PC-3 (cell line): ENCODE measurements around the gene GLI3.

Experiments
- EZH2 ChIP-seq: fragments of 300-600 bp; sonication (generic); IDR thresholded peaks from one replicate; pipeline ENCODE4 v1.6.1; 2017; ENCODE audit warnings: antibody characterized with exemption, mild to moderate bottlenecking, low read length; ENCODE audit not compliant: unreplicated experiment
- EZH2phosphoT487 ChIP-seq: fragments of 300-600 bp; sonication (generic); IDR thresholded peaks from 2 replicates; pipeline ENCODE4 v1.6.1; 2018; ENCODE audit warnings: mild to moderate bottlenecking, antibody characterized with exemption, low read length, borderline replicate concordance
- TF ChIP-seq, protein P1 (sequence below): fragments of 300-600 bp; sonication (generic); conservative IDR thresholded peaks from 2 replicates; pipeline ENCODE4 v1.5.1; 2017; ENCODE audit warnings: antibody characterized with exemption, low read depth, mild to moderate bottlenecking, low read length

DNA sequence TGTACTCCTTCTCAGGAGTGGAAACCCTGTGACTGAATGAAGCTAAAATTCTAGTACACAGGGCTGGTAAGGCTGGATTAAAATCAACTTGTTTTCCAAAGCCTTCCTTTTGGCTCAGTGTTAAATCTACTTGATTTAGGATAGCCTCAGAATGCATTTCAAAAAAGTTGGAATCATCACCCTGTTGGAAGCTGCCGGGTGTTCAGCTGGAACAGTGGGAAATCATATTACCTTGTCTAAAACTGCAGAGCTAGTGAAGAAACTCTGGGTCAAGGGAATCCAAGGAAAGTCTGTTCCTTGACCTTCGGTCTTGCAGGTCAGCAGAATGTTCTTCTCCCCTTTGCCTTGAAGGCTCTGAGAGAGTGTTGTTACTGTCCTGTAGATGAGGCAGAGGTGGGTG is 282.0 kb downstream of the GLI3 start:
- TF ChIP-seq, protein P1, sequence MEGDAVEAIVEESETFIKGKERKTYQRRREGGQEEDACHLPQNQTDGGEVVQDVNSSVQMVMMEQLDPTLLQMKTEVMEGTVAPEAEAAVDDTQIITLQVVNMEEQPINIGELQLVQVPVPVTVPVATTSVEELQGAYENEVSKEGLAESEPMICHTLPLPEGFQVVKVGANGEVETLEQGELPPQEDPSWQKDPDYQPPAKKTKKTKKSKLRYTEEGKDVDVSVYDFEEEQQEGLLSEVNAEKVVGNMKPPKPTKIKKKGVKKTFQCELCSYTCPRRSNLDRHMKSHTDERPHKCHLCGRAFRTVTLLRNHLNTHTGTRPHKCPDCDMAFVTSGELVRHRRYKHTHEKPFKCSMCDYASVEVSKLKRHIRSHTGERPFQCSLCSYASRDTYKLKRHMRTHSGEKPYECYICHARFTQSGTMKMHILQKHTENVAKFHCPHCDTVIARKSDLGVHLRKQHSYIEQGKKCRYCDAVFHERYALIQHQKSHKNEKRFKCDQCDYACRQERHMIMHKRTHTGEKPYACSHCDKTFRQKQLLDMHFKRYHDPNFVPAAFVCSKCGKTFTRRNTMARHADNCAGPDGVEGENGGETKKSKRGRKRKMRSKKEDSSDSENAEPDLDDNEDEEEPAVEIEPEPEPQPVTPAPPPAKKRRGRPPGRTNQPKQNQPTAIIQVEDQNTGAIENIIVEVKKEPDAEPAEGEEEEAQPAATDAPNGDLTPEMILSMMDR: no peak
- TF ChIP-seq EZH2 (no peak), EZH2phosphoT487 (no peak)
